CD4-positive, alpha-beta T cell (primary cell): ENCODE results near the gene AGAP1. TPM values are rescaled to one million over a fixed set of nuclear protein-coding genes. Genes with fewer than 3 reads are reported as not detected.

Experiments used
- ATAC-seq: fragments of 200-7000 bp; cut with Tn5 transposase; one replicate; pipeline ENCODE4 v1.10.0; 2022; ENCODE audit warnings: mild to moderate bottlenecking; ENCODE audit not compliant: poor library complexity
- CTCF ChIA-PET: fragments of 350-600 bp; sonication (Branson Sonifier 250); formaldehyde crosslinking; loops from one replicate; lab custom pipeline; 2021; ENCODE audit warnings: antibody characterized with exemption, inconsistent platforms; lab: Charles Lee
- POLR2A ChIA-PET: fragments of 350-600 bp; sonication (Branson Sonifier 250); formaldehyde crosslinking; loops from one replicate; lab custom pipeline; 2021; ENCODE audit warnings: antibody characterized with exemption, inconsistent platforms; lab: Charles Lee
- DNase-seq, 14 experiments: peaks; one replicate each; pipeline ENCODE4 v3.0.0-alpha.2; 2013 to 2020; ENCODE audit warnings: mixed read lengths in 2 of 14
- H3K27ac ChIP-seq, 2 donors: one replicate each; pipeline versions ENCODE4 v1.5.1 to v1.7.0; 2013; ENCODE audit warnings: low read length in 2 of 2, low read depth in 1 of 2, mild to moderate bottlenecking in 1 of 2
- H3K27me3 ChIP-seq, 2 experiments: 1 replicate in 1 of 2; 2 replicates in 1 of 2; pipeline versions ENCODE4 v1.6.1 to v1.7.0; 2013; ENCODE audit warnings: low read length in 2 of 2, control low read depth in 1 of 2, mild to moderate bottlenecking in 1 of 2, moderate library complexity in 1 of 2; ENCODE audit not compliant: insufficient read depth in 2 of 2, control insufficient read depth in 1 of 2
- H3K36me3 ChIP-seq: one replicate; pipeline ENCODE4 v1.6.1; 2013; ENCODE audit warnings: low read length, control low read depth; ENCODE audit not compliant: insufficient read depth
- H3K4me1 ChIP-seq: one replicate; pipeline ENCODE4 v1.6.1; 2013; ENCODE audit warnings: low read length, control low read depth; ENCODE audit not compliant: insufficient read depth
- H3K4me3 ChIP-seq: one replicate; pipeline ENCODE4 v1.5.1; 2013; ENCODE audit warnings: mild to moderate bottlenecking, low read length, moderate library complexity
- H3K9me3 ChIP-seq, 2 experiments: 1 replicate in 1 of 2; 2 replicates in 1 of 2; pipeline versions ENCODE4 v1.6.1 to v1.7.0; 2013; ENCODE audit warnings: low read length in 2 of 2, mild to moderate bottlenecking in 2 of 2, control low read depth in 1 of 2, moderate library complexity in 1 of 2; ENCODE audit not compliant: control insufficient read depth in 1 of 2, insufficient read depth in 1 of 2
- H3K27ac Mint-ChIP-seq: one replicate; pipeline ENCODE4 v1.8.0; 2020; ENCODE audit warnings: mixed read lengths
- H3K27me3 Mint-ChIP-seq: one replicate; pipeline ENCODE4 v1.8.0; 2021; ENCODE audit warnings: mixed read lengths
- H3K36me3 Mint-ChIP-seq: one replicate; pipeline ENCODE4 v1.8.0; 2021; ENCODE audit warnings: low read depth, mixed read lengths
- H3K4me1 Mint-ChIP-seq: one replicate; pipeline ENCODE4 v1.8.0; 2021; ENCODE audit warnings: low read depth, mixed read lengths
- H3K4me3 Mint-ChIP-seq: one replicate; pipeline ENCODE4 v1.8.0; 2020; ENCODE audit warnings: mild to moderate bottlenecking, mixed read lengths
- H3K9me3 Mint-ChIP-seq: one replicate; pipeline ENCODE4 v1.8.0; 2020; ENCODE audit warnings: mixed read lengths
- intact Hi-C, 2 experiments: fragments of 100-400 bp; cut with DNase I in 1 of 2; cut with micrococcal nuclease in 1 of 2; formaldehyde crosslinking; loops; one replicate each; pipeline versions ENCODE4 v1.15.1 to v1.9.0; 2023 to 2025; cut with DNase I, micrococcal nuclease
- total RNA-seq, 174 experiments: library from RNA in 2 of 174; stranded (reverse) in 2 of 174; gene quantifications; one replicate each; pipeline ENCODE4 v1.2.3 and lab custom pipeline; 2021 to 2026
- TF ChIP-seq, protein P1 (sequence below): fragments of 200-600 bp; IDR thresholded peaks from one replicate; pipeline ENCODE4 v1.8.0; 2022; ENCODE audit warnings: antibody characterized with exemption, mild to moderate bottlenecking

Gene AGAP1
- total RNA-seq, 2 experiments from 2014 or later, result 2.6 to 3.1 TPM

DNA sequence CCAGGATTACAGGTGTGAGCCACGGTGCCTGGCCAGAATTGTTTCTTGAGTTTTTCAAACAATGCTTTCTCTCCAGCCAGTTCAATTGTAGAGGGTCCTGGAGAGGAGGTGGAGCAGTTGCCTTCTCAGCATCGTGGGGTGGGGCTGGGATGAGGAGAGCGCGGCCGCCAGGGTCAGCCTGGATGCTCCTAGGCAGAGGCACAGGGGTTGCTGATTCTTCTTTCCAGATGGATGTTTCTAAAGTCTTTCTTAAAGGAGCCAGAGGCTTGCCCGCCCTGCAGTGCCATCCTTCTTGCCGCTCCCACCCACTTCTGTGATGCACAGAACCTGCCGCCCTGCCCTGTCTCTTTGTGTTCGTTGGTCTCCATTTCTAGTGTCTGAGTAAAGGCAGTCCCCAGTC lies 61.1 kb downstream of the AGAP1 start:
- Histone ChIP-seq H3K9me3 (no peaks in the 10 kb centered on the region), H3K27ac (no peak overlapping the region), H3K4me3 (no peak overlapping the region), H3K4me1 (no peaks in the 10 kb centered on the region), H3K27me3 (peaks cover 4 to 11% of the 10 kb centered on the region in 2 experiments), H3K36me3 (no peaks in the 10 kb centered on the region)
- ChIA-PET POLR2A (no interaction called here), CTCF (no interaction called here)
- no peak for ATAC-seq
- TF ChIP-seq, protein P1, sequence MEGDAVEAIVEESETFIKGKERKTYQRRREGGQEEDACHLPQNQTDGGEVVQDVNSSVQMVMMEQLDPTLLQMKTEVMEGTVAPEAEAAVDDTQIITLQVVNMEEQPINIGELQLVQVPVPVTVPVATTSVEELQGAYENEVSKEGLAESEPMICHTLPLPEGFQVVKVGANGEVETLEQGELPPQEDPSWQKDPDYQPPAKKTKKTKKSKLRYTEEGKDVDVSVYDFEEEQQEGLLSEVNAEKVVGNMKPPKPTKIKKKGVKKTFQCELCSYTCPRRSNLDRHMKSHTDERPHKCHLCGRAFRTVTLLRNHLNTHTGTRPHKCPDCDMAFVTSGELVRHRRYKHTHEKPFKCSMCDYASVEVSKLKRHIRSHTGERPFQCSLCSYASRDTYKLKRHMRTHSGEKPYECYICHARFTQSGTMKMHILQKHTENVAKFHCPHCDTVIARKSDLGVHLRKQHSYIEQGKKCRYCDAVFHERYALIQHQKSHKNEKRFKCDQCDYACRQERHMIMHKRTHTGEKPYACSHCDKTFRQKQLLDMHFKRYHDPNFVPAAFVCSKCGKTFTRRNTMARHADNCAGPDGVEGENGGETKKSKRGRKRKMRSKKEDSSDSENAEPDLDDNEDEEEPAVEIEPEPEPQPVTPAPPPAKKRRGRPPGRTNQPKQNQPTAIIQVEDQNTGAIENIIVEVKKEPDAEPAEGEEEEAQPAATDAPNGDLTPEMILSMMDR, result no peak
- intact Hi-C loops, result no loop called here
- Mint-ChIP-seq H3K36me3 (no peaks in the 10 kb centered on the region), H3K27me3 (peaks cover 26% of the 10 kb centered on the region), H3K27ac (no peak overlapping the region), H3K9me3 (no peaks in the 10 kb centered on the region), H3K4me3 (no peak overlapping the region), H3K4me1 (no peaks in the 10 kb centered on the region)
- no peak for DNase-seq

DNA sequence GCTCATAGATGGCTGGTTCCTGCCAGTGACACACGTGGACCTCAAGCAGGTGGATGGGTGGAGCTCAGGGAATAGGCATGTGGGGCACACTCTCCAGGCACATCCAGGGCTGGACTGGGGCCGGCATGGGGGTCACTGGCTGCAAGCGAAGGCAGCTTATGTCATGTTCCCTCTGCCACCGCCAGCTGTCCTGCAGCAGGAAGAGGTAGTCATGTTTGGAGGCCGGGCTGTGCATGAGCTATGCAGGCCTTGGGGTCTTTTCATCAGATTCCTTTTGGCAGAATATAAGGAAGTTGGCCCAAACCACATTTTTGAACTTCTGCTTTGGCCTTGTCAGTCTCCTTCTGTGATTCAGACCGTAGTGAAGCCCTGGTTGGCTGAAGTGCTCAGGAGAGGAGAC lies 61.5 kb downstream of the AGAP1 start:
- no peak overlapping the region for H3K27ac ChIP-seq
- CTCF ChIA-PET, result no interaction called here
- H3K4me1 ChIP-seq, result no peaks in the 10 kb centered on the region
- H3K4me3 ChIP-seq, result no peak overlapping the region
- ATAC-seq (no peak), DNase-seq (no peak)
- H3K36me3 ChIP-seq, result no peaks in the 10 kb centered on the region
- no peaks in the 10 kb centered on the region for H3K9me3 ChIP-seq
- Mint-ChIP-seq H3K4me3 (no peak overlapping the region), H3K36me3 (no peaks in the 10 kb centered on the region), H3K27me3 (peaks cover 30% of the 10 kb centered on the region), H3K9me3 (no peaks in the 10 kb centered on the region), H3K4me1 (no peaks in the 10 kb centered on the region), H3K27ac (no peak overlapping the region)
- POLR2A ChIA-PET, result no interaction called here
- intact Hi-C loops, result no loop called here
- H3K27me3 ChIP-seq, result peaks cover 4 to 11% of the 10 kb centered on the region in 2 experiments
- TF ChIP-seq, protein P1, result no peak

DNA sequence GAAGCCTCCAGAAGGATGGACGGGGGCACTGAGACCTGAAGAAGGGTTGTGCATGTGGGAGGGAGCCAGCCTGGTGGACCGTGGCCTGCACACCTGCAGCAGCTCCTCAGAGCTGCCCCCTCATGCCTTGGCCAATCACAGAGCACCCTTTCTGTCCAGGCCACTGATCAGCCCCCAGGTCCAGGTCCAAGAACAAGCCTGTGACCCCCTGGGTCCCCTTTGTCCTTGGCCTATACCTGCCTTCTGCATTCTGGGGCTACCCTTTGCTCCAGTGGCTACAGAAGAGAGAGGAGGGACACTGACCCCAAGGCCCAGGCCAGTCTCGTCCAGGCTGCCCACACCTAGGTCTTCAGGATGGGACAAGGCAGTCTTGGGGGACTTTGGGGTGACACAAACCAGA lies 62.2 kb downstream of the AGAP1 start:
- H3K4me1 ChIP-seq, result no peaks in the 10 kb centered on the region
- H3K27me3 Mint-ChIP-seq, result peaks cover 33% of the 10 kb centered on the region
- no peaks in the 10 kb centered on the region for H3K36me3 Mint-ChIP-seq
- no peak overlapping the region for H3K4me3 Mint-ChIP-seq
- no peaks in the 10 kb centered on the region for H3K9me3 Mint-ChIP-seq
- H3K27ac Mint-ChIP-seq, result no peak overlapping the region
- no peaks in the 10 kb centered on the region for H3K36me3 ChIP-seq
- H3K27ac ChIP-seq, result no peak overlapping the region
- H3K27me3 ChIP-seq, result peaks cover 4 to 11% of the 10 kb centered on the region in 2 experiments
- no peaks in the 10 kb centered on the region for H3K4me1 Mint-ChIP-seq
- H3K4me3 ChIP-seq, result no peak overlapping the region
- no peaks in the 10 kb centered on the region for H3K9me3 ChIP-seq
- CTCF ChIA-PET, result no interaction called here
- no peak for ATAC-seq
- POLR2A ChIA-PET, result no interaction called here
- no peak for DNase-seq
- TF ChIP-seq, protein P1, result no peak
- intact Hi-C loops, result no loop called here
